ENCODE data around the gene ZDHHC12. TPM values are rescaled to one million over a fixed set of nuclear protein-coding genes. Genes with fewer than 3 reads are reported as not detected.

ZDHHC12 gene
- total and polyA plus RNA-seq, 2 of the 8 experiments (the other 6 are each of a cell fraction or from before 2014, with no cell fraction given) = 35.0 to 93.8 TPM

- TF ChIP-seq CHD7 (IDR thresholded peaks at IDR 0.05; ENCODE audit: insufficient replicate concordance, low read length) = no peak
- TF ChIP-seq MAX (IDR thresholded peaks at IDR 0.05) = no peak
- TF ChIP-seq HDAC6 (IDR thresholded peaks at IDR 0.05; ENCODE audit: low read depth, low read length) = no peak
- no peak for TF ChIP-seq SP4 (IDR thresholded peaks at IDR 0.05; ENCODE audit: low read length)
- TF ChIP-seq PHF8 (conservative IDR thresholded peaks at IDR 0.05; ENCODE audit: low read depth, low read length) = 0 out of 2 replicates have a peak, but pooled peaks have one; percentile 21
- peak in 1 of 2 experiments; percentile 42; a peak in 2 of 3 replicates for TF ChIP-seq POLR2A (IDR thresholded peaks at IDR 0.05; ENCODE audit: control extremely low read depth in 1 of 2, low read depth in 2 of 2, low read length in 2 of 2)
- peak; percentile 20 for TF ChIP-seq SAP30 (IDR thresholded peaks at IDR 0.05; ENCODE audit: insufficient read depth, insufficient replicate concordance, low read length)
- no peak for TF ChIP-seq KDM5A (IDR thresholded peaks at IDR 0.05; ENCODE audit: low read length)
Observed at GRCh38 chr9:128771094-128771721, 47.3 kb upstream of the ZDHHC12 start (continued).

All from H1 (cell line).